Smooth muscle cell (in vitro differentiated cells): ENCODE results near the gene PPP6R2. TPM values are rescaled to one million over a fixed set of nuclear protein-coding genes. Genes with fewer than 3 reads are reported as not detected.
"Not testable (repeated sequence)": the region's sequence is repeated elsewhere in the genome, so short reads cannot be mapped to it uniquely, and the experiment has no call there.

Experiments used
- DNase-seq: peaks from one replicate; lab custom pipeline; 2025; ENCODE audit not compliant: unreplicated experiment; lab: John Stamatoyannopoulos, UW
- H2AFZ ChIP-seq: fragments of 200-600 bp; sonication (generic); 2 replicates; pipeline ENCODE4 v1.6.0; 2016; ENCODE audit warnings: antibody characterized with exemption, low read depth, mild to moderate bottlenecking
- H3F3A ChIP-seq: fragments of 200-600 bp; sonication (generic); 2 replicates; pipeline ENCODE4 v1.6.0; 2017; ENCODE audit warnings: antibody characterized with exemption, low read depth
- H3K27ac ChIP-seq: fragments of 200-600 bp; sonication (generic); 2 replicates; pipeline ENCODE4 v1.5.1; 2016; ENCODE audit warnings: low read depth, mild to moderate bottlenecking
- H3K27me3 ChIP-seq: fragments of 200-600 bp; sonication (generic); 2 replicates; pipeline ENCODE4 v1.6.1; 2016; ENCODE audit warnings: low read depth, mild to moderate bottlenecking
- H3K36me3 ChIP-seq: fragments of 200-600 bp; sonication (generic); 2 replicates; pipeline ENCODE4 v1.5.1; 2016; ENCODE audit warnings: low read depth
- H3K4me1 ChIP-seq: fragments of 200-600 bp; sonication (generic); 2 replicates; pipeline ENCODE4 v1.5.1; 2016; ENCODE audit warnings: low read depth
- H3K4me2 ChIP-seq: fragments of 200-600 bp; sonication (generic); 2 replicates; pipeline ENCODE4 v1.6.0; 2016; ENCODE audit warnings: mild to moderate bottlenecking
- H3K4me3 ChIP-seq: fragments of 200-600 bp; sonication (generic); 2 replicates; pipeline ENCODE4 v1.5.1; 2016; ENCODE audit warnings: mild to moderate bottlenecking
- H3K79me2 ChIP-seq: fragments of 200-600 bp; sonication (generic); 2 replicates; pipeline ENCODE4 v1.6.0; 2016; ENCODE audit warnings: low read depth, mild to moderate bottlenecking
- H3K9ac ChIP-seq: fragments of 200-600 bp; sonication (generic); 2 replicates; pipeline ENCODE4 v1.6.0; 2016; ENCODE audit warnings: low read depth
- H3K9me3 ChIP-seq: fragments of 200-600 bp; sonication (generic); replicated peaks from 2 replicates; pipeline ENCODE4 v1.5.1; 2016; ENCODE audit warnings: low read depth
- H4K20me1 ChIP-seq: fragments of 200-600 bp; sonication (generic); 2 replicates; pipeline ENCODE4 v1.6.0; 2016; ENCODE audit warnings: low read depth
- CTCF ChIP-seq: fragments of 200-600 bp; sonication (generic); IDR thresholded peaks from 2 replicates; pipeline ENCODE4 v1.5.1; 2017; ENCODE audit warnings: borderline replicate concordance, mild to moderate bottlenecking, antibody characterized with exemption; ENCODE audit not compliant: insufficient read depth, poor library complexity, severe bottlenecking
- WGBS: methylation state at CpG from one replicate; pipeline ENCODE4 v1.1.7; 2016; ENCODE audit warnings: low lambda C conversion rate; 5-methylcytosine and 5-hydroxymethylcytosine counted together
- polyA plus RNA-seq: library from polyadenylated mRNA; unstranded; fragments of >200 nt; fragmentation: Nextera tagmentation; extraction: Ambion mirVana; gene quantifications from 2 replicates; pipeline ENCODE4 v1.2.1, GENCODE V29; 2016
- total RNA-seq: library from RNA; depleted of rRNA; stranded (reverse); fragments of >200 nt; gene quantifications from 2 replicates; pipeline ENCODE4 v1.2.3, GENCODE V29; 2014

Gene PPP6R2
- total and polyA plus RNA-seq, 2 experiments from 2014 or later = 24.6 to 36.3 TPM

- Histone ChIP-seq H3K27ac (no peak overlapping the region), H3F3A (no peaks in the 10 kb centered on the region), H3K4me1 (no peaks in the 10 kb centered on the region), H3K9ac (no peak overlapping the region), H2AFZ (no peak overlapping the region), H3K36me3 (peaks cover 11% of the 10 kb centered on the region), H3K27me3 (no peaks in the 10 kb centered on the region), H3K4me3 (no peak overlapping the region), H4K20me1 (peaks cover 19% of the 10 kb centered on the region), H3K79me2 (no peaks in the 10 kb centered on the region), H3K4me2 (no peak overlapping the region), H3K9me3 (no peaks in the 10 kb centered on the region)
- WGBS = 98% methylated on average over 31 of the region's 35 CpGs
- TF ChIP-seq CTCF = no peak
- no peak for DNase-seq
These were observed 89.2 kb downstream of the PPP6R2 start for GRCh38 chr22:50432131-50432876.

- H3K36me3 ChIP-seq = peaks cover 11% of the 10 kb centered on the region
- H3K4me2 ChIP-seq, H3K27ac ChIP-seq, H3K4me1 ChIP-seq, H3F3A ChIP-seq, H3K79me2 ChIP-seq, H3K9ac ChIP-seq, DNase-seq, H3K4me3 ChIP-seq, H3K27me3 ChIP-seq, H3K9me3 ChIP-seq, H2AFZ ChIP-seq: not testable (repeated sequence)
- peaks cover 19% of the 10 kb centered on the region for H4K20me1 ChIP-seq
- 94% methylated on average over 6 of the region's 24 CpGs for WGBS
These were observed 89.9 kb downstream of the PPP6R2 start for GRCh38 chr22:50432877-50433510.

GRCh38 chr22:50434849-50435248 lies 91.7 kb downstream of the PPP6R2 start:
- Histone ChIP-seq H3K4me1 (no peaks in the 10 kb centered on the region), H3F3A (no peaks in the 10 kb centered on the region), H3K4me3 (no peak overlapping the region), H3K27ac (no peak overlapping the region), H4K20me1 (peaks cover 4% of the 10 kb centered on the region), H3K9ac (no peak overlapping the region), H3K36me3 (no peaks in the 10 kb centered on the region), H3K4me2 (no peak overlapping the region), H2AFZ (no peak overlapping the region), H3K9me3 (no peaks in the 10 kb centered on the region), H3K27me3 (no peaks in the 10 kb centered on the region), H3K79me2 (no peaks in the 10 kb centered on the region)
- DNase-seq = no peak
- TF ChIP-seq CTCF = no peak
- WGBS = 98% methylated on average over 13 of the region's 24 CpGs

GRCh38 chr22:50435291-50436014 lies 92.3 kb downstream of the PPP6R2 start:
- Histone ChIP-seq H3K36me3 (no peaks in the 10 kb centered on the region), H3K27ac (no peak overlapping the region), H3K9ac (no peak overlapping the region)

More at GRCh38 chr22:50435291-50436014, 92.3 kb downstream of the PPP6R2 start:
- peaks cover 4% of the 10 kb centered on the region for H4K20me1 ChIP-seq
- H3K79me2 ChIP-seq = no peaks in the 10 kb centered on the region
- WGBS = 94% methylated on average over 20 of the region's 20 CpGs
- no peaks in the 10 kb centered on the region for H3K9me3 ChIP-seq
- H3K27me3 ChIP-seq = no peaks in the 10 kb centered on the region
- H3K4me2 ChIP-seq = no peak overlapping the region
- no peak overlapping the region for H3K4me3 ChIP-seq
- no peak for TF ChIP-seq CTCF
- H2AFZ ChIP-seq = no peak overlapping the region
- DNase-seq = no peak
- H3F3A ChIP-seq = no peaks in the 10 kb centered on the region
- H3K4me1 ChIP-seq = no peaks in the 10 kb centered on the region
